ENCODE results near the gene THSD7B.

THSD7B gene

DNA sequence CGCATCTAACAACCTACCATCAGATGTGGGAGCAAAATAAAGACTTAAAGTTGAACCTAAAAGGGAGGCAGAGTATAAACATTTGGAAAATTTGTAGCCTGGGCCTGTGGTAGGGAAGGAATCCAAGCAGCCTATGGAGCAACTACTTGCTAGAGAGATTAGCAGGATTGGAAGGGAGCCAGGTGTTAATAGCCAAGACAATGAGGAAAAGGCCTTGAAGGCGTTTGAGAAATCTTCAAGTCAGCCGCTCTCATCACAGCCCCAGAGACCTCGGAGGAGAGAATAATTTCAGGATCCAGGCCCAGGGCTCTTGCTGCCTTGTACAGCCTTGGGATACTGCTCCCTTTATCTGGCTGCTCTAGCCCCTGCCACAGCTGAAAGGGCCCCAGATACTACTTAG, 219.7 kb downstream of the THSD7B start:
- Mint-ChIP-seq H3K36me3 (ENCODE audit: low read depth) (no peaks in the 10 kb centered on the region), H3K27ac (no peak overlapping the region), H3K4me1 (no peaks in the 10 kb centered on the region)

DNA sequence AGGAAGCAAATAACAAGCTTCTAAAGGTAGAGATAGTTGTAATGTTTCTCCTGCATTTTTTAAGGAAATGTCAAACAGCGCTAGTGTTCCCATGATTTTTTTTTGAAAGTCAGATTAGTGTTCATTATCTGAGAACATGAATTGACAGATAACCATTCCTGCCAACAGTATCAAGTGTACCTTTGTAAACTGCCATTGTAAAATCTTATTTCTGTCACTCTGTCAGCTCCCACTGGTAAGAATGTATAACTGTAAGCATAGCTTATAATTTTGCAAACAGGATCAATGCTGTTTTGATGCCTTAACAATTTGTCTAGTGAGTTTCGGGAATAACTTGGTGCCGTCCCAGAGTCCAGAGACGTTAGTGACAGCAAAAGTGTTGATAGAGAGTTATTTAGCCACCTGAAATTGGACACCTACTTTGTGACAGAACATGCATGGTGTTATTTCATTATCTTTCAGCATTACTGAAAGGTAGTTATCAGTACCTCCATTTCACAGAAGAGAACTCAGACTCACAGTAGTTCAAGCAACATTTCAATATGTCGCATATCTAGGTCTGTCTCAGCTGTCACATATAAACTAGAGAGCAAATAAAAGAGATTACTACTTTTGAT, 221.4 kb downstream of the THSD7B start:
- H3K27ac Mint-ChIP-seq, result no peak overlapping the region
- H3K36me3 Mint-ChIP-seq (ENCODE audit: low read depth), result no peaks in the 10 kb centered on the region
- peaks cover 3% of the 10 kb centered on the region for H3K9me3 Mint-ChIP-seq
- H3K4me1 Mint-ChIP-seq, result no peaks in the 10 kb centered on the region
- H3K27me3 Mint-ChIP-seq (ENCODE audit: low read depth), result peaks cover 7% of the 10 kb centered on the region
- no peak overlapping the region for H3K4me3 Mint-ChIP-seq
- TF ChIP-seq, protein P1, sequence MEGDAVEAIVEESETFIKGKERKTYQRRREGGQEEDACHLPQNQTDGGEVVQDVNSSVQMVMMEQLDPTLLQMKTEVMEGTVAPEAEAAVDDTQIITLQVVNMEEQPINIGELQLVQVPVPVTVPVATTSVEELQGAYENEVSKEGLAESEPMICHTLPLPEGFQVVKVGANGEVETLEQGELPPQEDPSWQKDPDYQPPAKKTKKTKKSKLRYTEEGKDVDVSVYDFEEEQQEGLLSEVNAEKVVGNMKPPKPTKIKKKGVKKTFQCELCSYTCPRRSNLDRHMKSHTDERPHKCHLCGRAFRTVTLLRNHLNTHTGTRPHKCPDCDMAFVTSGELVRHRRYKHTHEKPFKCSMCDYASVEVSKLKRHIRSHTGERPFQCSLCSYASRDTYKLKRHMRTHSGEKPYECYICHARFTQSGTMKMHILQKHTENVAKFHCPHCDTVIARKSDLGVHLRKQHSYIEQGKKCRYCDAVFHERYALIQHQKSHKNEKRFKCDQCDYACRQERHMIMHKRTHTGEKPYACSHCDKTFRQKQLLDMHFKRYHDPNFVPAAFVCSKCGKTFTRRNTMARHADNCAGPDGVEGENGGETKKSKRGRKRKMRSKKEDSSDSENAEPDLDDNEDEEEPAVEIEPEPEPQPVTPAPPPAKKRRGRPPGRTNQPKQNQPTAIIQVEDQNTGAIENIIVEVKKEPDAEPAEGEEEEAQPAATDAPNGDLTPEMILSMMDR (IDR thresholded peaks at IDR 0.05; ENCODE audit: unreplicated experiment in 3 of 3), result no peak

More for the DNA sequence above, 219.7 kb downstream of the THSD7B start:
- Mint-ChIP-seq H3K9me3 (peaks cover 3% of the 10 kb centered on the region), H3K4me3 (no peak overlapping the region), H3K27me3 (ENCODE audit: low read depth) (peaks cover 12% of the 10 kb centered on the region)
- TF ChIP-seq, protein P1 (IDR thresholded peaks at IDR 0.05; ENCODE audit: unreplicated experiment in 3 of 3), result no peak

DNA sequence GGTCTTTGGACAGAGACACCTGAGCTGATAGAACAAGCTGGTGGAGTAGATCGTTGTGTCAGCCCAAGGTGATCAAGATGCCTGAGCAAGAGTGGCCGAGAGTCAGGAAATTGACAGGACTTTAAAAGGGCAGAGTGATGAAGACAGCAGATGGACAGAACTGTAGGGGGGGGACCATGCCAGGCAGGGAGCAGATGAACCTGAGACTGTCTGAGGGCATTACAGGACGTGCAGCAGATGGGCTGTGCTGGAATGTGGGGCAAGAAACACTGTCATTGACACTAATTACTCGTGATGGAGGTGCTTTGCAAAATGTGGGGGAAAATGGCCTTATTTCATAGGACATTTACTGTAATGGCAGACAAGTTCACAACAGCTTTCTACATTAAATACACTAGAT, 225.0 kb downstream of the THSD7B start:
- Mint-ChIP-seq H3K27ac (no peak overlapping the region), H3K9me3 (no peaks in the 10 kb centered on the region), H3K4me3 (no peak overlapping the region), H3K36me3 (ENCODE audit: low read depth) (no peaks in the 10 kb centered on the region), H3K4me1 (no peaks in the 10 kb centered on the region), H3K27me3 (ENCODE audit: low read depth) (peaks cover 16% of the 10 kb centered on the region)
- TF ChIP-seq, protein P1 (IDR thresholded peaks at IDR 0.05; ENCODE audit: unreplicated experiment in 3 of 3), result no peak

DNA sequence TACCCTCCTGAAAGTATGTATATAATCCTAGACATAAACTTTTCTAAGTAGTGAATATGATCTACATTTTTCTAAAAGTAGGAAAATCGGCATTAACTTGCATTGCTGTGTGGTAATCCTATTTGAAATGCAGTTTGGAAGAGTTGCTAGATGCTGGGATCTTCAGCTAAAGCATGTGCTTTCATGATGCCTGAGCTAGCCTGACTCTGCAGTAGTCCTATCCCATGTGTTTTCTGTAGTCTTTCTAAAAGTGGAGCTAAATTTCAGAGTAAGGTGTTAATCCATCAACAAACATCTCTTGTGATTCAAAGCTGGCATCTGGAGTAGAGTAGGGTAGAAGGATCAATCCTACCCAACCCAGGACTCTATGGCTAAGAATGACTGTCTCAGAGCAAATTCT, 229.4 kb downstream of the THSD7B start:
- no peaks in the 10 kb centered on the region for H3K36me3 Mint-ChIP-seq (ENCODE audit: low read depth)
- H3K4me1 Mint-ChIP-seq, result no peaks in the 10 kb centered on the region
- no peak overlapping the region for H3K27ac Mint-ChIP-seq
- H3K4me3 Mint-ChIP-seq, result no peak overlapping the region
- TF ChIP-seq, protein P1 (IDR thresholded peaks at IDR 0.05; ENCODE audit: unreplicated experiment in 3 of 3), result no peak
- peaks cover 13% of the 10 kb centered on the region for H3K27me3 Mint-ChIP-seq (ENCODE audit: low read depth)
- H3K9me3 Mint-ChIP-seq, result no peaks in the 10 kb centered on the region

DNA sequence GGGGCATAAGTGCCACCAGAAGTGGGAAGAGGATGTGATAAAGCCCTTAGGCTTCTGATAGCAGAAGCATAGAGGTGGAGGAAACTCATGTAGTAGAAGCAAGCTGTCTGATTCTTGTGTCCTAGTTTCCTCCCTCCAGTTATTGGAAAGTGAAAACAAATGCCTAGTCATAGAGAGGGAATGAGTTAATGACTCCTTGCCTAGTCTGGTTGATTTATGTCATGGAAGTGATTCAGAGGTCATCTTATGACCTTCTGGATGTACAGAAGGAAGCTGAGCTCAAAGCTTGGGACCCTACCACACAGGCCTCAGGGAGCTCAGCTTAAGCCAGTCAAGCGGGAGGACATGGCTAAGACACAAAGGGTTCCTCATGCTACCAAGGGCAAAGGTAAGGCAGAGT, 232.2 kb downstream of the THSD7B start:
- Mint-ChIP-seq H3K4me3 (no peak overlapping the region), H3K27ac (no peak overlapping the region), H3K4me1 (no peaks in the 10 kb centered on the region), H3K9me3 (no peaks in the 10 kb centered on the region), H3K27me3 (ENCODE audit: low read depth) (peaks cover 8% of the 10 kb centered on the region), H3K36me3 (ENCODE audit: low read depth) (no peaks in the 10 kb centered on the region)
- TF ChIP-seq, protein P1 (IDR thresholded peaks at IDR 0.05; ENCODE audit: unreplicated experiment in 3 of 3), result no peak

DNA sequence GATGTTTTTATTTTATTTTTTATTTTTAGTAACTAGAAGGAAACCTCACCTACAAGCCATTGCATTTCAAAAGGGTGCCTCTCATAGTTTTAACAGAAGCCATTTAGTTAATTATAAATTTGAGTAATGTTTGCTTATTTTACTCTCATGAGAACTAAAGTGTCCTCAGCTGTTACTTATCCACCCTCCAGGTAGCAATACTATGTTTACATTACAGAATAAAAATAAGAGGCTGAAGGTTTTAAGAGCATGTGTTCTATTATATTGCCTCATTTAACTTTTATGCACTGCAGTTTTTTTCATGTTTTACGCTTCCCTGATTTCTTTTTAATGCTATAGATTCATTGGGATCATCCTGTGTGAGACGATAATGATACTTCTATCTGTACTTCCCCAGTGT, 235.5 kb downstream of the THSD7B start:
- TF ChIP-seq, protein P1 (IDR thresholded peaks at IDR 0.05; ENCODE audit: unreplicated experiment in 3 of 3), result no peak
- H3K9me3 Mint-ChIP-seq, result no peaks in the 10 kb centered on the region
- H3K4me1 Mint-ChIP-seq, result no peaks in the 10 kb centered on the region
- peak overlapping the region in 1 of 3 experiments; percentile 9 for H3K27ac Mint-ChIP-seq
- H3K36me3 Mint-ChIP-seq (ENCODE audit: low read depth), result no peaks in the 10 kb centered on the region
- peaks cover 5% of the 10 kb centered on the region for H3K27me3 Mint-ChIP-seq (ENCODE audit: low read depth)
- H3K4me3 Mint-ChIP-seq, result no peak overlapping the region

All from nephron (organoid).